Stimulated activated CD8-positive, alpha-beta memory T cell treated with anti-CD3 and anti-CD28 coated beads, Interleukin-15, amount 100 ng/mL, for 4 hours (primary cell): Measurements from ENCODE around the gene UROC1.
"Not testable (repeated sequence)": the region's sequence is repeated elsewhere in the genome, so short reads cannot be mapped to it uniquely, and the experiment has no call there.

Experiments used
- DNase-seq, 2 donors: peaks; one replicate each; pipeline ENCODE4 v3.0.0-alpha.2; 2020; ENCODE audit warnings: low read depth in 2 of 2

The UROC1 gene

DNA sequence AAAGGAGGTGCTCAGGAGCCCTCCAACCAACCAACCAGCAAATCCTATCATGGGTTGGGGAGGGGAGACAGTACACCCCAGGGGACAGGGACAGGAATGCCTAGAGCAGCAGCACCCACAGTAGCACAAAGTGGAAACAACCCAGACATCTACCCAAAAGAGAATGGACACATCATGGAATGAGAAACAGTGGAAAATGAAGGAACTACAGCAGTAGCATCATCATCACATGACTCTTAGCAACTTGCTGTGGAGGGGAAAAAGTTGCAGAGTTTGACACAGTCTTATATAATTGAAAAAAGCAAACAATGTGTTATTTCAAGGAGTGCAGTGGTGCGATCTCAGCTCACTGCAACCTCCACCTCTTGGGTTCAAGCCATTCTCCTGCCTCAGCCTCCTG lies 30.1 kb upstream of the UROC1 start:
- no peak for DNase-seq

DNA sequence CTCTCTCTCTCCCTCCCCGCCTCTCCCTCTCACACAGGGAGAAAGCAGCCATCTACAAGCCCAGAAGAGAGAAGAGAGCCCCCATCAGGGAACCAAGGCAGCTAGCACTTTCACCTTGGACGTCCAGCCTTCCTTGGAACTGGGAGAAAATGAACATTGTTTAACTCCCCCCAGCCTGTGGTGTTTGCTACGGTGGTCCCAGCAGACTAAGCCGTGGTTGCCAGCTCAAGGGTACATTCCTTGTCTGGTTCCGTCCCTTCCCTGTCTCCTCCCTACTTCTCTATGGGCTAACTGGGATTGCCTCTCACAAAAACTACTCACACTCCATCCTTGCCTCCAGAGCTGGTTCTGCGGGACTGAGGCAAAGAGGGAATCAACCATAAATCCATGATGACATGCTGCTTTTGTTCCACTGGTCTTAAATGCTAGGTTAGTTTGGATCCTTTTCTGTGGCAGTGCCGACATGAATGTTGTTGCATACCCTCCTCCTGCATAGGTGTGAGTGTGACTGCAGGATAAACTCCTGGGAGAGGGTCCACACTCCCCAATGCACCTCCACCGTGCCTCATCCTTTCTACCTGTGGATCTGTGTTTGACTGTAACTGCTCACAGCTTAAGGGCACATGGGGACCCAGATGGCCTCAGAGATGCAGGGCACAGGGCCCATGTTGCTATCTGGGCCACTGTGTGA lies 29.1 kb upstream of the UROC1 start:
- DNase-seq = no peak

DNA sequence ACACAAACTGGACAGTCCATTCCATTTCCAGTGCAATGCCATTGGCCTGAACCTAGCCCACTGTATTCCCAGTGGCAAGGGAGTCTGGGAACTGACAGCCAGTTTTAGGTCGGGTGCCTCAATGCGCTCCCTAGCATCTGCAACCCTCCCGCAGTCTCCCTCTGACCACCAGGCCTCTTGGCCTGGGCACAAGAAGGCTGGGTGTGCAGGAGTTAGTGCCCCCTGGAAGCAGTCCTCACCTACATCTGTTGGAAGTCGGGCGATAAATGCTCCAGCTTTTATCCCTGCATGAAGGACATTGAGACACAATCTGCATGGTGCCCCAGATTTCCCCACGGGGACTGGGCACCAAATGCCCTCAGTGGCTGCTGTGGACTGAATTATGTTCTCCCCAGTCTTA lies 28.4 kb upstream of the UROC1 start:
- DNase-seq = no peak

DNA sequence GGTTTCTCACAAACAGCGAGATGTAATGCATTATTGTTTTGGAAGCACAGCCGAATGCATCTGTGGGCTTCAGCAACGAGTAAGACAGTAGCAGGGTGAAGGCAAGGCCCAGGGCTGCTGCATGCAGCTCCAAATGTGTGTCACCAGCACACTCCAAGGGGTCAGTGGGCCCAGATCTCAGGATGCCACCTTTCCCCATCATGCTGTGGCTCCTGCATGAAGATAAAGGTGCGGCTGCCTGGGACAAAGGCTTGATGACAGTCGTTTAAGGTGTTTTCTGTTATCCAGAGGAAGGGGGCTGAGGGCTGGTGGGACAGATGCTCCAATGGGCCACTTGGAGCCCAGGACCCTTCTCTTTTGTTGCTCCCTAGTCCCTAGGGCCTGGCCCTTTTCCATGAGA lies 28.0 kb upstream of the UROC1 start:
- no peak for DNase-seq

DNA sequence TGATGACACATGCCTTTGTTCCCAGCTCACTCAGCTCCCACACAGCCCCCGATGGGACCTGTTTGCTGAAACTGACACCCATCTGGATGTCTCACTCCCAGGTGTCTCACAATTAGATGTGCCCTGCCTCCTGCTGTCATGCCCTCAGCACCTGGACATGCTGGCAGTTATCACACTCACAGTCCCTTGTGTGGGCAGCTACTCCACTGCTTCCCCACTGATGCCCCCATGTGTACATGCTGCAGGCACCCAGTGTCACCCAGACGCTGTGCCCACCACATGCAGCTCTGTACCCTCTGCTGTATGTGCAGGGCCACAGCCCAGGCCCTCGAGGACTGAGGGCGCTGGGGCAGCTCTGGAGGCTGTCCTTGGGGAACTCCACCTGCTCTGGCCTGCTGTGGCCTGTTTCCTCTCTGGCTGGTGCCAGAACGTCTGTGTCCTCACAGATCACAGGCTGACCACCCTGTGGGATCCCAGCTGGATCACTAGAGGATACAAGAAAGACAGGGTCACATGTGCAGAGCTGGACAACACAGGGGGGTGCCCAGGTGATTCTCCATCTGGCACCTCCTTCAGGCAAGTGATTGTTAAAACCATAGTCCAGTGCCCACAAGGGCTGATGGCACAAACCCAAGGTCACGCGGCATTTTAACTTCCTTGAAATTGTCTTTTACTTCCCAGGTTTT lies 27.2 kb upstream of the UROC1 start:
- DNase-seq = no peak

DNA sequence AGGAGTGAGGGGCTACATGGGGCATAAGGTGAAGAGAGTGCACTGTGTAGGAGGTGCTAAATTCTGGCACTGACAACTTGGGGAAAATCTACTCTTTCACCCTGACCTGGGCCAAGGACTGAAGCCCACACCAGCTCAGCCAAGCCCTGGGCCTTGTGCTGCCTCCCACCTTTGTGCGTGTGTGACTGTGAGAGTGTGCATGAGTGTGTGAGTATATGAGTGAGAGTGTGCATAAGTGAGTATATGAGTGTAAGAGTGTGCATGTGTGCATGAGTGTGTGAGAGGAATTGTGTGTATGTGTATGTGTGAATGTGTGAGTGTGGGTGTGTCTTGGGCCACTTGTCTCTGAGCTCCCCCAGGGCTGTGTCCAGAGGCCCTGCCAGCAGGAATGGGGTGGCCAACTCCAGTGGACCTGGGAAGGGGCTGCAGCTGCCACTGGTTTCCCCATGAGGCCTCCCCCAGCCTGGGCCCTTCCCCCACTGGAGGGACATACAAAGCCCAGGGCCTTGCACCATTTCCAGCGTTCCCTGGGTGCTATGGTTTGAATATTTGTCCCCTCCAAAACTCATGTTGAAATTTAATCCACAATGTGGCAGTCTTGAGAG lies 26.0 kb upstream of the UROC1 start:
- no peak for DNase-seq

DNA sequence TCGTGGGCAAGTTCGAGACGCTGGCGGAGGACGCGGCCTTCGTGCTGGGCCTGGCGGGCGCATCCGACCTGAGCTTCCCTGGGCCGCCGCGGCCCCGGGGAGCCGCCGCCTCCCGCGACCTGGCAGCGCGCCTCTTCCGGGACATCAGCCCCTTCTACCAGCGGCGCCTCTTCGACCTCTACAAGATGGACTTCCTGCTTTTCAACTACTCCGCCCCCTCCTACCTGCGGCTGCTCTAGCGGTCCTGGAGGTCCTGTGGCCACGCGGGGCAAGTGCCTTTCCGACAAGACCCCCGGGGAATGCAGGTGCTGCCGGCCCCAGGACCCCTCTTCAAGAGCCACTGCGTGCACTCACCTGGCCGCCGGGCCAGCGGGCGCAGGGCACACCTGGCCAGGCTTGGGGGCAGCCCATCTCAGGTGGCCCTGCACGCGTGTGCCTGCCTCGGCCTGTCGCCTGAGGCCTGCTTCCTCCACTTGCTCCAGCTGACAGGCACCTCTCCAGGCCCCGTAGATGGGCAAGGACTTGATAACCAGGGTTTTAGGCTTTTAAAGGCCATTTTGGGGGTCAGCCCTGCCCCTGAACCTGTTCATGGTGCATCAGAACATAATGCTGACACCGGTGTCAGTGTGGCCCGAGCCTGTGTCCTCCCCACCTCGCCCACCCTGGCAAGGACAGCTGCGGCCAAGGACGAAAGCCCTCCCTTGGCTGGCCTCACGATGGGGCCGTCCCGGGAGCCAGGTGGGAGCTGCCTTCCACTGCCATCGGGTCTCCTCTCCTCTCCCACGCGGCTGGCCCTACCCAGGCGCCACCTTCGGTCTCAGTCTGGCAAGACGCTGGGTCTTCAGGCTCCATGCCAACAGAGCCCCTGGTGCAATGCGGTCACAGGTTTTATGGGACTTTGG lies 25.0 kb upstream of the UROC1 start:
- no peak for DNase-seq

DNA sequence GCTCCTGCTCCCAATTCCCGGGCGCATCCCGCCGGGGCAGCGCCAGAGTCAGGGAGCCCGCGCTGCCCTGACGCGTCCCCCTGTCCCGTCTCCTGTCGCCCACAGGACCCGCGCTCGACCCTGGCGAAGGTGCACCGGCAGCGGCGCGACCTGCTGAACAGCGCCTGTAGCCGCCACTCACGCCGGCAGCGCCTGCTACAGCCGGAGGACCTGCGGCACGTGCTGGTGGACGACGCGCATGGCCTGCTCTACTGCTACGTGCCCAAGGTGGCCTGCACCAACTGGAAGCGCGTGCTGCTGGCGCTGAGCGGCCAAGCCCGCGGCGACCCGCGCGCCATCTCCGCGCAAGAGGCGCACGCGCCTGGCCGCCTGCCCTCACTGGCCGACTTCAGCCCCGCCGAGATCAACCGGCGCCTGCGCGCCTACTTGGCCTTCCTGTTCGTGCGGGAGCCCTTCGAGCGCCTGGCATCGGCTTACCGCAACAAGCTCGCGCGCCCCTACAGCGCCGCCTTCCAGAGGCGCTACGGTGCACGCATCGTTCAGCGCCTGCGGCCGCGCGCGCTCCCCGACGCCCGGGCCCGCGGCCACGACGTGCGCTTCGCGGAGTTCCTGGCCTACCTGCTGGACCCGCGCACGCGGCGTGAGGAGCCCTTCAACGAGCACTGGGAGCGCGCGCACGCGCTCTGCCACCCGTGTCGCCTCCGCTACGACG lies 24.2 kb upstream of the UROC1 start:
- no peak for DNase-seq

DNA sequence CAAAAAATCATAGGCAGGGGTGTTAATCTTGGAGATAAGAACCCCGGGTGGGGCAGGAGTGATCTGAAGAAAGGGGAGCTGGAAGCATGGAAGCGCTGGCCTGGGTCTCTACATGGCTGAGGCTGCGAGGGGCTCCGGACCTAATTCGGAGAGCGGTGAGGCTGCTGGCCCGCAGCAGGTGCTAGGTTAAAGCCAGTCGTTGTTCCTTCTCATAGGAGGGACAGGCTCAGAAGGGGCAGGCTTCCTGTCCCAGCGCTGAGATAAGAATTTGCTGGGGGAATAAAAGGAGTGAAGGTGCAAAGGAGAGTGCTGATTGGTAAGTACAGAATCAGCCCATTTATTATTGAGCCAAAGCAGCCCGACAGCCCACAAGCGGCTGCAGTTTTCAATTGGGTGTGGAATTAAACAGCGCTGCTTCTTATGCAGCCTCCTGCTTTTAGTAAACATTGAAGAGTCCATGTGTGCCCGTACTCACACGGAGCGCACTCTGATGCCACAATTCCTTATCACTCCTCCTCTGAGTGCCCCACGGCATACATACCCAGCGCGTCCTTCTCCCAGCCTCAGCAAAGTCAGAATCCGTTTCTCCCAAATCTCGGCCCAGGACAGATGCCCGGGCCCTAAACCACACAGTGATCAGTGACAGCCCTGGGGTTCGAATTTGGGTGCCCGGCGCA lies 23.5 kb upstream of the UROC1 start:
- DNase-seq = no peak

DNA sequence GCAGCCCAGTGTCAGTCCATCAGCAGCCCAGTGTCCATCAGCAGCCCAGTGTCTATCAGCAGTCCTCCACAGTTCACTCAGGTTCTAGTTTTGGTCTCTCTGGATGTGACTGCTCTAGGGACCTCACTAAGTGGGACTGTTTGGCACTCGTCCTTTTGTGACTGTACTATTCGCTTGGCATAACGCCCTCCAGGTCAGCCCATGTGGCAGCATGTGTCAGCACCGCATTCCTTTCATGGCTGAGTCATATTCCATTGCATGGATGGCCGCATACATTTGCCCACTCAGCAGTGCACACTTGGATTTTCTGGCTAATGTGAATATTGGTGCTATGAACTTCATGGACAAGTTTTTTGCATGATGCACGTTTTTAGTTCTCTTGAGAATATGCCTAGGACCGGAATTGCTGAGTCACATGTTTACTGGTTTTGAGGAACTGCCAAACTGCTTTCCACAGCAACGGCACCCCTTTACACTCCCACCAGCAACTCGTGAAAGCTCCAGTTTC lies 22.8 kb upstream of the UROC1 start:
- no peak for DNase-seq

DNA sequence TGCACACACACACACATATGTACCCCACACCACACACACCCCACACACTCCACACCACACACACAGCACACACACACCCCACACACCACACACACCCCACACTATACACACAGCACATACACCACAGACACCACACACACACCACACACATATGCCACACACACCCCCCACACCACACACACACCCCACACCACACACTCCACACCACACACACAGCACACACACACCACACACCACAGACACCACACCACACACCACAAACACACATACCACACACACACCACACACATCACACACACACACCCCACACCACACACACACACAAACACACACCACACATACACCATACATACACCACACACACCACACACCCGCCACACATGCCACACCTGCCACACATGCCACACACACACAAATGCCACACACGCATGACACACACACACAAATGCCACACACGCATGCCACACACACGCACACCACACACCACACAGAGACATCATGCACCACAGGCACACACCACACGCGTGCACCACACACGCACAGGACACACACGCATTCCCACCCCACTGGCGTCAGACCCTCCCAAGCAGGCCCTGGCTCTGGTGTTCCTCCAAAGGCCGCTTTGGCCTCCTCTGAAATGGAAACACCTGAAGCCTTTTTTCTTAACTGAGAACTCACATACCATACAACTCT lies 22.1 kb upstream of the UROC1 start:
- no peak for DNase-seq

DNA sequence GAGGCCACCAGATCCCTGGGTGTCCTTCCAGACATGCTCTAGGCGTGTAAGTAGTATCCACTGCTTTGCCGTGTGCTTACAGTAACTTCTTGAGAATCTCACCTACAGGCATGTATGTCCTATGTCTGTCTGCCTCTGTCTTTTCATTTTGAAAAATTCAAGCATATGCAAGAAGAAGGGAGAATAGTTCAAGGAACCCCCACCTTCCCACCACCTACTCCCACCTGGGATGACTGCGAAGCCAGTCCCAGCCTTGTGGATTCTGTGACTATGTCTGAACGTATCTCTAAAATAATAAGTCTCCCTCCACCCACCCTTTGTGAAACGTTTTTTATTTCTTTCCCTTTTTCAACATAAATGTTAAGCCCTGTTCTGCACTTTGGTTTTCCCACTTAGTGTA lies 21.4 kb upstream of the UROC1 start:
- no peak for DNase-seq

DNA sequence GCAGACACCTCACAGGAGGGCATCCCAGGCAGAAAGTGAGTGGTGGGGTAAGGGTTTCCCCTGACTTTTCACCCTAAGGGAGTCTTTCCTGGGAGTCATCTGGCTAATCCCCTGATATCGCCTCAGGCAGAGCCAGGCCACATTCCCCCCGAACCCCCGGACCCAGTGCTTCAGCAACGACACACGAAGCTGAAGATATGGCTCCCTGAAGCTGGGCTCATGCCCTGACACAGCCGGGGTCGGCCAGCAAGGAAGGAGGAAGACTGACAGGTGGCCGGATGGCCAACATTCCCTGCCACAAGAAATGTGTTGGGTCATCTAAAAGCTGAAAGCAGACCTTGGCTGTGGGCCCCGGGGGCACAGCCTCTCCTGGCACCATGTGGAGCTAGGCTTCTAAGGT lies 20.7 kb upstream of the UROC1 start:
- DNase-seq = no peak

DNA sequence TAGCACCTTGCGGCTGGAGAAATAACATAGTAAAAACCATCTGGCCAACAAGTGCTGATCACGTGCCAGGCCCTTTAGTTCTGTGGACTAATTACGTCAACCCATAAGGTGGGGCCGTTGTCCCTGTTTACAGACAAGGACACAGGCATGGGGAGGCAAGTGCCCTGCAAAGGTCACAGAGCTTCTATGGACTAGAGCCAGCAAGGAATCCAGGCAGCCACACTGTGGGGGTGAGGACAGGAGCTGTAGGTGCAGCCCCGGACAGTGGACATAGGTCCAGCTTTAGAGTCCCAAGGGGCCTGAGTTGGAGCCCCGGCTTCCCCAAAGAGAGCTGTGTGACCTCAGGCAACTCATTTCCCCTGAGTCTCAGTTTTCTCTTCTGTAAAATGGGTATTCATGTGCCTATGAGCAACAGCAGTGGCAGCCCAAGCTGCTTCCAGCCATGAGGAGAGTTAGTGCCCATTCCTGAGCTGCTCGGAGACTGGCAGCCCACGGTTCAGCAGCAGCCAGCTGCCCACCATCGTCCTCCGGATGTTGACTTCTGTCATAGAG lies 20.2 kb upstream of the UROC1 start:
- DNase-seq = no peak

DNA sequence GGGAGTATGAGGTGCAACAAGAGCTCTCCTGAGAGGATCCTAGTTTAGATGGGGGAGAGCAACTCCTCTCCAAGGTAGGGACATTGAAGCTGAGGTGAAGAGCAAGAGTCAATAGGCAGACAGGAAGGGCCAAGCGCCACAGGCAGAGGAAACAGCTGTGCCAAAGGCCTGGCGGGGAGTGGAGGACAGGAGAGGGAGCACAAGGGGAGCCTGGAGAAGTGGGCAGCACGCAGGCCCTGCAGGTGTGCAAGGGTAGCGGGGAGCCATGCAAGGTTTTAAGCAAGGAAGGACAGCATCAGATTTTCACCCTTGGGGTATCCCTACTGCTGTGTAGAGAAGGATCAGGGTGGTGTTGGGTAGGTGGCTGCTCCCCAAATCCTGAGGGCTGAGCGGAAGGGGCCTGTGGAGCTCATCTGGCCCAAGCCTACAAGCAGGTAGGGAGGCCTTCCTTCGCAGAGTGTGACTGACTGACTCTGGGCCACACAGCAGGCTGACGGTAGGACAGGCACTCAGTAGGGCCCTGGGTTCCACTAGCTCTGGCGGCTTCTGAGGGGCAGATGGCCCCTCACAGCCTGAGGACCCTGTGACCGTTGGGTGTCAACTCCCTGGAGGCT lies 19.6 kb upstream of the UROC1 start:
- DNase-seq = no peak

DNA sequence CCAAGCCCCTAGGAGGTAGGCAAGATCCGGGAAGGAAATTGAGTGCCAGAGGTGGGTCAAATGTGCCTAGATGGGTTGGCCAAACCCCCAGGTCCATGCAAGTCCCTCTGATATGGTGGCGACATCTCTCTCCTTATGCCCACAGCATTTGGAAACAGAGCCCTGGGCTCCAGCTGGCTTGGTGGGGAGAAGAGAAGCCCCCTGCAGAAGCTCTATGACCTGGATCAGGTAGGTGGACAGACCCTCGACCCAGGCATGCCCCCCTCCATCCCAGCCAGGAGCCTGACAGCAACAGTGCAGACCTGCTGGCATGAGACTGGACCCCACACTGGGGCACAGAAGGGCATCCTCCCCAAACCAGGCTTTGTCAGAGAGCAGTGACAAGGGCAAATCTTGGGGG lies 18.6 kb upstream of the UROC1 start:
- DNase-seq = no peak

DNA sequence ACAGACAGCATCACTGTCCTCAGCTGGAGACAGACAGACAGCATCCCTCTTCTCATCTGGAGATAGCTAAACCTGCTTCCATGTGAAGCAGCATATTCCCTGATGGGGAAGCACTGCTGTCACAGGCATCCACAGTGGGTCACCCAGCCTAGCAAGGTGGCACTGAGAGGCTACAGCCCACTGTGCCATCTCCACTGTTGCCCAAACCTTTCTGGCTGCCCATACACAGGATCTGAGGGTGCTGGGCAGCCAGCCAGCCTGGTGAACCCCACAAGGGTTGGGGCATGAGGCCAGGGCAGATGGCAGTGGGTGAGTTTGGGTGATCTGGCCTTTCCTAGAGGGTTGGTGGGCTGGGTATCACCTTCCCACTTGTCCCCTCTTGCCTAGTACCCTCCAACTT lies 18.1 kb upstream of the UROC1 start:
- DNase-seq = no peak

DNA sequence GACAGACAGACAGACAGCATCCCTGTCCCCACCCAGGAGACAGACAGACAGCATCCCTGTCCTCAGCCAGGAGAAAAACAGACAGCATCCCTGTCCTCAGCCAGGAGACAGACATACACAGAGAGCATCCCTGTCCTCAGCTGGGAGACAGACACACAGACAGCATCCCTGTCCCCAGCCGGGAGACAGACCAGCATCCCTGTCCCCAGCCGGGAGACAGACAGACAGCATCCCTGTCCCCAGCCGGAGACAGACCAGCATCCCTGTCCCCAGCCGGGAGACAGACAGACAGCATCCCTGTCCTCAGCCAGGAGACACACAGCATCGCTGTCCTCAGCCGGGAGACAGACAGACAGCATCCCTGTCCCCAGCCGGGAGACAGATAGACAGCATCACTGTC lies 17.1 kb upstream of the UROC1 start:
- DNase-seq = not testable (repeated sequence)

DNA sequence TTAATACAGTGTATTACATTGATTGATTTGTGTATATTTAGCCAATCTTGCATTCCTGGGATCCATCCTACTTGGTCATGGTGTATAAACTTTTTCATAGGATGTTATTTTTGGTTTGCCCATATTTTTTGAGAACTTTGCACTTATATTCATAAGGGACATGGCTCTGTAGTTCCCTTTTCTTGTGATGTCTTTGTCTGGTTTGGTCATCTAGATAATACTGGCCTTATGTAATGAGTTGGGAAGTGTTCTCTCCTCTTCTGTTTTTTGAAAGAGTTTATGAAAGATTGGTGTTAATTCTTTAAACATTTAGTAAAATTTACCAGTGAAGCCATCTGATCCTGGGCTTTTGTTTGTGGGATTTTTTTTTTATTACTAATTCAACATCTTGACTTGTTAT lies 15.9 kb upstream of the UROC1 start:
- DNase-seq = no peak

DNA sequence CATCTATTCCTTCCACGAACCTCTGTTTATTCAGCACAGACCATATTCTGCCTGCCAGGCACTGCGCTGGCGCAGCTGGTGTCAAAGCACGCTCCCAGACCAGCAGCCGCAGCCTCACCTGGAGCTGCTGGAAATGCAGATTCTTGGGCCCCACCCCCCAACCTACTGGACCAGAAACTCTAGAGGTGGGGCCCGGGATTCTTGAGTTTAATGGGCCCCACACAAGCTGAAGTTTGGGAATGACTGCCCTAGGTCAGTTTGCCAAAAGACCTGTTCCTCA lies 13.4 kb upstream of the UROC1 start:
- no peak for DNase-seq
